HepG2 (cell line): Measurements from ENCODE around the gene SNRPD2.

ENCODE experiments used
- CBFB ChIP-seq: sonication (generic); formaldehyde crosslinking; IDR thresholded peaks from 2 replicates; pipeline ENCODE4 v1.4.0; 2020; ENCODE audit warnings: missing genetic modification reagents
- CBX2 ChIP-seq, 2 experiments: fragments of 200-600 bp in 1 of 2; sonication (generic); formaldehyde crosslinking in 1 of 2; IDR thresholded peaks; 2 replicates each; pipeline versions ENCODE4 v1.7.0 to v1.8.1; 2018 to 2022; ENCODE audit warnings: low read depth in 2 of 2, low read length in 1 of 2, mild to moderate bottlenecking in 1 of 2, missing genetic modification reagents in 1 of 2
- HDAC1 ChIP-seq: sonication (generic); formaldehyde crosslinking; IDR thresholded peaks from 2 replicates; pipeline ENCODE4 v1.5.1; 2020; ENCODE audit warnings: mild to moderate bottlenecking, missing genetic modification reagents
- SMAD3 ChIP-seq: sonication (generic); formaldehyde crosslinking; IDR thresholded peaks from 2 replicates; pipeline ENCODE4 v1.4.0; 2020; ENCODE audit warnings: missing genetic modification reagents
- XRCC5 ChIP-seq: fragments of 200-400 bp; formaldehyde crosslinking; optimal IDR thresholded peaks from 2 replicates; pipeline ENCODE3; 2017; ENCODE audit warnings: mild to moderate bottlenecking, low read length
- ZNF354B ChIP-seq: sonication (generic); formaldehyde crosslinking; IDR thresholded peaks from 2 replicates; pipeline ENCODE4 v1.8.0; 2022; ENCODE audit warnings: mild to moderate bottlenecking, missing genetic modification reagents
- ZNF713 ChIP-seq: sonication (generic); formaldehyde crosslinking; IDR thresholded peaks from 2 replicates; pipeline ENCODE4 v1.4.0; 2020; ENCODE audit warnings: mild to moderate bottlenecking, missing genetic modification reagents
- TF ChIP-seq, protein P1 (sequence below): sonication (generic); formaldehyde crosslinking; IDR thresholded peaks from 2 replicates; pipeline ENCODE4 v1.4.0; 2020; ENCODE audit warnings: missing genetic modification reagents, mild to moderate bottlenecking, borderline replicate concordance
- TF ChIP-seq, protein P2 (sequence below): sonication (generic); formaldehyde crosslinking; IDR thresholded peaks from 2 replicates; pipeline ENCODE4 v1.5.0; 2020; ENCODE audit warnings: mild to moderate bottlenecking, missing genetic modification reagents, moderate library complexity
- TF ChIP-seq, protein P3 (sequence below): sonication (generic); formaldehyde crosslinking; conservative IDR thresholded peaks from 2 replicates; pipeline ENCODE4 v1.4.0; 2020; ENCODE audit warnings: missing genetic modification reagents

DNA sequence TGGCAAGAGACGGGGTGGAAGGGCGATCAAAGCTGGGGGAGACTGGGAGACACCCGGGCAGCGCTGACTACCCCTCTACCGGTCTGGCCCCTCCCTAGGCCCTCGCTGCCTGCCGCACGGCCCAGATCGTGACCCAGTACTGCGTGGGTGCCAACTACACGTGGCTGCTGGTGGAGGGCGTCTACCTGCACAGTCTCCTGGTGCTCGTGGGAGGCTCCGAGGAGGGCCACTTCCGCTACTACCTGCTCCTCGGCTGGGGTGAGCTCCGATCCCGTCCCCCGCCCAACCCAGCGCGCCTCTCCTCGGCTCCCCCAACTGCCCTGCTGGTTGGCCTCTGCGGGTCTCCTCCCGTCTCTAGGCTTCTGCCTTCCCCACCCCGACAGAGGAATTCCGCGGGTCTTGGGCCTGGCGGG, 14.9 kb downstream of the SNRPD2 start:
- TF ChIP-seq ZNF713: no peak
- no peak for TF ChIP-seq SMAD3 (CRISPR knock-in tag)
- TF ChIP-seq, protein P1, sequence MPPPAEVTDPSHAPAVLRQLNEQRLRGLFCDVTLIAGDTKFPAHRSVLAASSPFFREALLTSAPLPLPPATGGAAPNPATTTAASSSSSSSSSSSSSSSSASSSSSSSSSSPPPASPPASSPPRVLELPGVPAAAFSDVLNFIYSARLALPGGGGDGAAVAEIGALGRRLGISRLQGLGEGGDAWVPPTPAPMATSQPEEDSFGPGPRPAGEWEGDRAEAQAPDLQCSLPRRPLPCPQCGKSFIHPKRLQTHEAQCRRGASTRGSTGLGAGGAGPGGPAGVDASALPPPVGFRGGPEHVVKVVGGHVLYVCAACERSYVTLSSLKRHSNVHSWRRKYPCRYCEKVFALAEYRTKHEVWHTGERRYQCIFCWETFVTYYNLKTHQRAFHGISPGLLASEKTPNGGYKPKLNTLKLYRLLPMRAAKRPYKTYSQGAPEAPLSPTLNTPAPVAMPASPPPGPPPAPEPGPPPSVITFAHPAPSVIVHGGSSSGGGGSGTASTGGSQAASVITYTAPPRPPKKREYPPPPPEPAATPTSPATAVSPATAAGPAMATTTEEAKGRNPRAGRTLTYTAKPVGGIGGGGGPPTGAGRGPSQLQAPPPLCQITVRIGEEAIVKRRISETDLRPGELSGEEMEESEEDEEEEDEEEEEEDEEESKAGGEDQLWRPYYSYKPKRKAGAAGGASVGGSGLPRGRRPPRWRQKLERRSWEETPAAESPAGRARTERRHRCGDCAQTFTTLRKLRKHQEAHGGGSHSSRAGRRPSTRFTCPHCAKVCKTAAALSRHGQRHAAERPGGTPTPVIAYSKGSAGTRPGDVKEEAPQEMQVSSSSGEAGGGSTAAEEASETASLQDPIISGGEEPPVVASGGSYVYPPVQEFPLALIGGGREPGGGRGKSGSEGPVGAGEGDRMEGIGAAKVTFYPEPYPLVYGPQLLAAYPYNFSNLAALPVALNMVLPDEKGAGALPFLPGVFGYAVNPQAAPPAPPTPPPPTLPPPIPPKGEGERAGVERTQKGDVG (CRISPR knock-in tag): no peak
- no peak for TF ChIP-seq CBX2 (IDR thresholded peaks at IDR 0.05; ENCODE audit: low read depth, low read length)
- no peak for TF ChIP-seq CBX2 (CRISPR knock-in tag; IDR thresholded peaks at IDR 0.05; ENCODE audit: low read depth)
- TF ChIP-seq ZNF354B (CRISPR knock-in tag): no peak
- TF ChIP-seq XRCC5: no peak
- no peak for TF ChIP-seq CBFB (CRISPR knock-in tag)
- TF ChIP-seq, protein P2, sequence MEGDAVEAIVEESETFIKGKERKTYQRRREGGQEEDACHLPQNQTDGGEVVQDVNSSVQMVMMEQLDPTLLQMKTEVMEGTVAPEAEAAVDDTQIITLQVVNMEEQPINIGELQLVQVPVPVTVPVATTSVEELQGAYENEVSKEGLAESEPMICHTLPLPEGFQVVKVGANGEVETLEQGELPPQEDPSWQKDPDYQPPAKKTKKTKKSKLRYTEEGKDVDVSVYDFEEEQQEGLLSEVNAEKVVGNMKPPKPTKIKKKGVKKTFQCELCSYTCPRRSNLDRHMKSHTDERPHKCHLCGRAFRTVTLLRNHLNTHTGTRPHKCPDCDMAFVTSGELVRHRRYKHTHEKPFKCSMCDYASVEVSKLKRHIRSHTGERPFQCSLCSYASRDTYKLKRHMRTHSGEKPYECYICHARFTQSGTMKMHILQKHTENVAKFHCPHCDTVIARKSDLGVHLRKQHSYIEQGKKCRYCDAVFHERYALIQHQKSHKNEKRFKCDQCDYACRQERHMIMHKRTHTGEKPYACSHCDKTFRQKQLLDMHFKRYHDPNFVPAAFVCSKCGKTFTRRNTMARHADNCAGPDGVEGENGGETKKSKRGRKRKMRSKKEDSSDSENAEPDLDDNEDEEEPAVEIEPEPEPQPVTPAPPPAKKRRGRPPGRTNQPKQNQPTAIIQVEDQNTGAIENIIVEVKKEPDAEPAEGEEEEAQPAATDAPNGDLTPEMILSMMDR: no peak
- TF ChIP-seq, protein P3, sequence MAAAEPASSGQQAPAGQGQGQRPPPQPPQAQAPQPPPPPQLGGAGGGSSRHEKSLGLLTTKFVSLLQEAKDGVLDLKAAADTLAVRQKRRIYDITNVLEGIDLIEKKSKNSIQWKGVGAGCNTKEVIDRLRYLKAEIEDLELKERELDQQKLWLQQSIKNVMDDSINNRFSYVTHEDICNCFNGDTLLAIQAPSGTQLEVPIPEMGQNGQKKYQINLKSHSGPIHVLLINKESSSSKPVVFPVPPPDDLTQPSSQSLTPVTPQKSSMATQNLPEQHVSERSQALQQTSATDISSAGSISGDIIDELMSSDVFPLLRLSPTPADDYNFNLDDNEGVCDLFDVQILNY (CRISPR knock-in tag): no peak
- no peak for TF ChIP-seq HDAC1 (CRISPR knock-in tag)
